Measurements from ENCODE around the gene STK32B. TPM values are rescaled to one million over a fixed set of nuclear protein-coding genes. Genes with fewer than 3 reads are reported as not detected.

STK32B gene
- total RNA-seq, 4 donors from 2014 or later: 0.46 to 0.68 (median 0.49) TPM; not detected in 1

GRCh38 chr4:5203309-5203992 lies 152.2 kb downstream of the STK32B start:
- Histone ChIP-seq H3K36me3 (no peaks in the 10 kb centered on the region), H3K9me3 (no peaks in the 10 kb centered on the region), H3K4me1 (no peaks in the 10 kb centered on the region), H3K27ac (no peak overlapping the region), H3K27me3 (no peaks in the 10 kb centered on the region), H3K4me3 (no peak overlapping the region)
- DNase-seq: no peak
- ATAC-seq: no peak
- intact Hi-C loops (cut with DNase I; ENCODE audit: low total_unique reads): no loop called here
- no peak for TF ChIP-seq CTCF (IDR thresholded peaks at IDR 0.05 in 4 of 5, conservative IDR thresholded peaks at IDR 0.05 in 1 of 5)
- no peak for TF ChIP-seq POLR2A (IDR thresholded peaks at IDR 0.05)
- in situ Hi-C loops (cut with MboI; ENCODE audit: low sequenced_read_pairs in 4 of 4): no loop called here

- TF ChIP-seq POLR2A (IDR thresholded peaks at IDR 0.05) (no peak), CTCF (IDR thresholded peaks at IDR 0.05 in 4 of 5, conservative IDR thresholded peaks at IDR 0.05 in 1 of 5) (no peak)
- Histone ChIP-seq H3K27ac (no peak overlapping the region), H3K36me3 (no peaks in the 10 kb centered on the region), H3K4me3 (no peak overlapping the region), H3K4me1 (no peaks in the 10 kb centered on the region), H3K9me3 (no peaks in the 10 kb centered on the region), H3K27me3 (no peaks in the 10 kb centered on the region)
- no peak for DNase-seq
- in situ Hi-C loops (cut with MboI; ENCODE audit: low sequenced_read_pairs in 4 of 4) (no loop called here), intact Hi-C loops (cut with DNase I; ENCODE audit: low total_unique reads) (no loop called here)
- peak; percentile 36 for ATAC-seq
Measured at GRCh38 chr4:5203993-5204310, 152.7 kb downstream of the STK32B start.

- intact Hi-C loops (cut with DNase I; ENCODE audit: low total_unique reads): no loop called here
- Histone ChIP-seq H3K4me3 (no peak overlapping the region), H3K4me1 (no peaks in the 10 kb centered on the region), H3K36me3 (no peaks in the 10 kb centered on the region), H3K27me3 (no peaks in the 10 kb centered on the region), H3K27ac (peak overlapping the region in 1 of 4 donors; percentile 29), H3K9me3 (no peaks in the 10 kb centered on the region)
- ATAC-seq: peak; percentile 58 to 68
- TF ChIP-seq POLR2A (IDR thresholded peaks at IDR 0.05) (no peak), CTCF (IDR thresholded peaks at IDR 0.05 in 4 of 5, conservative IDR thresholded peaks at IDR 0.05 in 1 of 5) (no peak)
- DNase-seq: peak; percentile 16 to 46
- in situ Hi-C loops (cut with MboI; ENCODE audit: low sequenced_read_pairs in 4 of 4): no loop called here
Measured at GRCh38 chr4:5204781-5205180, 153.5 kb downstream of the STK32B start.

GRCh38 chr4:5206016-5206790 lies 154.9 kb downstream of the STK32B start:
- in situ Hi-C loops (cut with MboI; ENCODE audit: low sequenced_read_pairs in 4 of 4): no loop called here
- no peak for TF ChIP-seq CTCF (IDR thresholded peaks at IDR 0.05 in 4 of 5, conservative IDR thresholded peaks at IDR 0.05 in 1 of 5)
- DNase-seq: peak in 1 of 2 donors; percentile 18
- ATAC-seq: peak in 1 of 2 donors; percentile 18
- no peaks in the 10 kb centered on the region for H3K36me3 ChIP-seq
- H3K9me3 ChIP-seq: no peaks in the 10 kb centered on the region
- H3K4me3 ChIP-seq: no peak overlapping the region
- H3K4me1 ChIP-seq: no peaks in the 10 kb centered on the region
- H3K27me3 ChIP-seq: no peaks in the 10 kb centered on the region
- no peak overlapping the region for H3K27ac ChIP-seq
- intact Hi-C loops (cut with DNase I; ENCODE audit: low total_unique reads): no loop called here

Data from gastrocnemius medialis (tissue), 4 donors.